ENCODE results near the gene GATC.
A peak's percentile ranks its signal among the peaks of the same experiment; 100 is the strongest.

GATC gene

GRCh38 chr12:120455302-120455701 lies 9.1 kb downstream of the GATC start:
- no peak for DNase-seq (ENCODE audit: low read depth)
- no peak overlapping the region for H3K4me3 ChIP-seq (ENCODE audit: low read depth, low read length)
- TF ChIP-seq MYC (IDR thresholded peaks at IDR 0.05; ENCODE audit: low read depth, low read length) (no peak), MAX (IDR thresholded peaks at IDR 0.05; ENCODE audit: low read depth, low read length) (no peak), POLR2A (IDR thresholded peaks at IDR 0.05; ENCODE audit: extremely low read depth, insufficient read length) (no peak)
- TF ChIP-seq, protein P1, sequence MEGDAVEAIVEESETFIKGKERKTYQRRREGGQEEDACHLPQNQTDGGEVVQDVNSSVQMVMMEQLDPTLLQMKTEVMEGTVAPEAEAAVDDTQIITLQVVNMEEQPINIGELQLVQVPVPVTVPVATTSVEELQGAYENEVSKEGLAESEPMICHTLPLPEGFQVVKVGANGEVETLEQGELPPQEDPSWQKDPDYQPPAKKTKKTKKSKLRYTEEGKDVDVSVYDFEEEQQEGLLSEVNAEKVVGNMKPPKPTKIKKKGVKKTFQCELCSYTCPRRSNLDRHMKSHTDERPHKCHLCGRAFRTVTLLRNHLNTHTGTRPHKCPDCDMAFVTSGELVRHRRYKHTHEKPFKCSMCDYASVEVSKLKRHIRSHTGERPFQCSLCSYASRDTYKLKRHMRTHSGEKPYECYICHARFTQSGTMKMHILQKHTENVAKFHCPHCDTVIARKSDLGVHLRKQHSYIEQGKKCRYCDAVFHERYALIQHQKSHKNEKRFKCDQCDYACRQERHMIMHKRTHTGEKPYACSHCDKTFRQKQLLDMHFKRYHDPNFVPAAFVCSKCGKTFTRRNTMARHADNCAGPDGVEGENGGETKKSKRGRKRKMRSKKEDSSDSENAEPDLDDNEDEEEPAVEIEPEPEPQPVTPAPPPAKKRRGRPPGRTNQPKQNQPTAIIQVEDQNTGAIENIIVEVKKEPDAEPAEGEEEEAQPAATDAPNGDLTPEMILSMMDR (IDR thresholded peaks at IDR 0.05; ENCODE audit: low read depth, low read length), result no peak

- TF ChIP-seq, protein P1 (IDR thresholded peaks at IDR 0.05; ENCODE audit: low read depth, low read length), result peak; percentile 74
- TF ChIP-seq MAX (IDR thresholded peaks at IDR 0.05; ENCODE audit: low read depth, low read length), result no peak
- peak; percentile 63 for DNase-seq (ENCODE audit: low read depth)
- H3K4me3 ChIP-seq (ENCODE audit: low read depth, low read length), result no peak overlapping the region
Observed at GRCh38 chr12:120457133-120457532, 10.9 kb downstream of the GATC start.

DNA sequence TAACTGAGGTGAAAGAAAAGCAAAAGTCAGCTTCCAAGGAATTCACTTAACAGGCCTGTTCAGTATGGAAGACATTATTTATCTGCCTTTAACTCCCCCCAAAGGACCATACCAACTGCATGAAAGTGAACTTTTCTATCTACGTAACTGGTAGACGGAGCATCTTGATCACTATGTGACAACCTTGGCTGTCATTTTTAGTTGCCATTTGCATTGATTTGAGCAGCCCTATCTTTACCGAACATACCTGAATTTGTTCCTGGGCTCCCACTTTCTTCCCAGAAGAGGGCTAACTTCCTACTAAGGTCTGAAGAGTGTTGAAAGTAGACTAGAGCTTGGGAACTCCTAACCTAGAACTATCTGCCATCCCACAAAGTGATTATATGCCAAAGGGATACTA lies 13.9 kb downstream of the GATC start:
- no peak for DNase-seq (ENCODE audit: low read depth)
- no peak overlapping the region for H3K4me3 ChIP-seq (ENCODE audit: low read depth, low read length)
- TF ChIP-seq MAX (IDR thresholded peaks at IDR 0.05; ENCODE audit: low read depth, low read length) (no peak), POLR2A (IDR thresholded peaks at IDR 0.05; ENCODE audit: extremely low read depth, insufficient read length) (no peak), MYC (IDR thresholded peaks at IDR 0.05; ENCODE audit: low read depth, low read length) (no peak)
- TF ChIP-seq, protein P1 (IDR thresholded peaks at IDR 0.05; ENCODE audit: low read depth, low read length), result no peak

DNA sequence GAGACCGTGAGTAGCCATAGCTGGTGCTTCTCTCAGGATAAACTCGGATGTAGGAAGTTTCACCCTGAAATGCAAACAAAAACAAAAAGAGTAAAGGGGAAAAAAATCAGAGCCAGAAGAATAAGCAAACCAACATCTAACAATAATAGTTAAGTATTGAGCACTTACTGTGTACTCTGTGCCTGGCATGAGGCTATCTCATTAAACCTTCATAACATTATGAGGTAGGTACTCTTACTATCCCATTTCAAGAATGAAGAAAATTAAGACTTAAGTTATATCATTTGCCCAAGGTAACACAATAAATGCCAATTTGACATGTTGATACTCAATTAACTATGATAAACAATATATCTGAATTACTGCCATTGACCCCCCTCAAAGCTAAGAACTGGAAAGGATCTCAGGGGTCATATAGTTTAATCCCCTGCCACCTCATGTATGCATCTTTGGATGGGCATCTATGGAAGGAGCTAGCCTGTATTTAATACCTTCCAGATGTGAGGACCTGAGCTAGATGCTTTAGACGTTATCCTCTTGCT lies 15.9 kb downstream of the GATC start:
- TF ChIP-seq POLR2A (IDR thresholded peaks at IDR 0.05; ENCODE audit: extremely low read depth, insufficient read length), result no peak
- no peak for TF ChIP-seq MYC (IDR thresholded peaks at IDR 0.05; ENCODE audit: low read depth, low read length)
- TF ChIP-seq, protein P1 (IDR thresholded peaks at IDR 0.05; ENCODE audit: low read depth, low read length), result no peak
- no peak for TF ChIP-seq MAX (IDR thresholded peaks at IDR 0.05; ENCODE audit: low read depth, low read length)
- no peak overlapping the region for H3K4me3 ChIP-seq (ENCODE audit: low read depth, low read length)
- no peak for DNase-seq (ENCODE audit: low read depth)

- DNase-seq (ENCODE audit: low read depth), result no peak
- H3K4me3 ChIP-seq (ENCODE audit: low read depth, low read length), result no peak overlapping the region
- no peak for TF ChIP-seq MYC (IDR thresholded peaks at IDR 0.05; ENCODE audit: low read depth, low read length)
- TF ChIP-seq MAX (IDR thresholded peaks at IDR 0.05; ENCODE audit: low read depth, low read length), result no peak
- TF ChIP-seq POLR2A (IDR thresholded peaks at IDR 0.05; ENCODE audit: extremely low read depth, insufficient read length), result no peak
- TF ChIP-seq, protein P1 (IDR thresholded peaks at IDR 0.05; ENCODE audit: low read depth, low read length), result no peak
Observed at GRCh38 chr12:120463712-120464111, 17.5 kb downstream of the GATC start.

GRCh38 chr12:120465756-120466155 lies 19.5 kb downstream of the GATC start:
- no peak for TF ChIP-seq MYC (IDR thresholded peaks at IDR 0.05; ENCODE audit: low read depth, low read length)
- TF ChIP-seq, protein P1 (IDR thresholded peaks at IDR 0.05; ENCODE audit: low read depth, low read length), result no peak
- no peak for TF ChIP-seq POLR2A (IDR thresholded peaks at IDR 0.05; ENCODE audit: extremely low read depth, insufficient read length)
- TF ChIP-seq MAX (IDR thresholded peaks at IDR 0.05; ENCODE audit: low read depth, low read length), result no peak
- no peak for DNase-seq (ENCODE audit: low read depth)
- H3K4me3 ChIP-seq (ENCODE audit: low read depth, low read length), result no peak overlapping the region

Data from NB4 (cell line).